IMR-90 (cell line): Measurements from ENCODE around the gene SREK1. TPM values are rescaled to one million over a fixed set of nuclear protein-coding genes. Genes with fewer than 3 reads are reported as not detected.

ENCODE experiments used
- ATAC-seq: fragments of 200-7000 bp; cut with Tn5 transposase; 2 replicates; pipeline ENCODE4 v1.9.1; 2020; ENCODE audit warnings: low read depth, mild to moderate bottlenecking, moderate library complexity
- BruUV-seq: library from RNA; stranded (reverse); fragments of 400-500 nt; replicated peaks from 2 replicates; lab custom pipeline; 2021; lab: Mats Ljungman, UMichigan
- CTCF ChIA-PET: fragments of 300-600 bp; formaldehyde crosslinking; extraction: SDS; loops from one replicate; lab custom pipeline; 2021; ENCODE audit warnings: antibody characterized with exemption; lab: Yijun Ruan, JAX
- POLR2A ChIA-PET: fragments of 300-600 bp; sonication (Branson Sonifier 250); formaldehyde crosslinking; loops from one replicate; lab custom pipeline; 2022; ENCODE audit warnings: antibody characterized with exemption; ENCODE audit not compliant: unreplicated experiment; lab: Charles Lee
- DNase-seq: peaks from one replicate; pipeline ENCODE4 v3.0.0; 2013
- H2AFZ ChIP-seq: replicated peaks from 2 replicates; pipeline ENCODE3; 2013; ENCODE audit warnings: low read length, mild to moderate bottlenecking; ENCODE audit not compliant: poor library complexity
- H2AK5ac ChIP-seq: 2 replicates; pipeline ENCODE4 v1.6.1; 2013; ENCODE audit warnings: low read depth, low read length, inconsistent platforms
- H2AK9ac ChIP-seq: replicated peaks from 2 replicates; pipeline ENCODE3; 2013; ENCODE audit warnings: mild to moderate bottlenecking, low read depth, low read length, moderate library complexity; ENCODE audit not compliant: poor library complexity
- H2BK120ac ChIP-seq: 2 replicates; pipeline ENCODE4 v1.6.1; 2013; ENCODE audit warnings: low read depth, low read length, inconsistent platforms
- H2BK15ac ChIP-seq: 3 replicates; pipeline ENCODE4 v1.6.1; 2013; ENCODE audit warnings: low read depth, low read length, inconsistent platforms
- H2BK20ac ChIP-seq: 2 replicates; pipeline ENCODE4 v1.6.1; 2013; ENCODE audit warnings: low read depth, mild to moderate bottlenecking, inconsistent platforms, low read length, moderate library complexity
- H2BK5ac ChIP-seq: 2 replicates; pipeline ENCODE4 v1.6.1; 2013; ENCODE audit warnings: mild to moderate bottlenecking, low read depth, low read length, inconsistent platforms; ENCODE audit not compliant: poor library complexity, severe bottlenecking
- H3K14ac ChIP-seq: replicated peaks from 2 replicates; pipeline ENCODE4 v1.6.1; 2013; ENCODE audit warnings: low read depth, low read length, inconsistent platforms
- H3K18ac ChIP-seq: 2 replicates; pipeline ENCODE4 v1.6.1; 2013; ENCODE audit warnings: low read depth, low read length, control low read depth
- H3K23ac ChIP-seq: 2 replicates; pipeline ENCODE4 v1.6.1; 2013; ENCODE audit warnings: low read depth, low read length, inconsistent platforms
- H3K27ac ChIP-seq: 2 replicates; pipeline ENCODE4 v1.5.1; 2013; ENCODE audit warnings: mild to moderate bottlenecking, control low read depth, low read length; ENCODE audit not compliant: insufficient read depth
- H3K27me3 ChIP-seq: 2 replicates; pipeline ENCODE4 v1.6.1; 2013; ENCODE audit warnings: low read length; ENCODE audit not compliant: control insufficient read depth, insufficient read depth
- H3K36me3 ChIP-seq: 2 replicates; pipeline ENCODE4 v1.6.1; 2013; ENCODE audit warnings: low read length, mixed read lengths; ENCODE audit not compliant: control insufficient read depth, insufficient read depth
- H3K4ac ChIP-seq: 2 replicates; pipeline ENCODE4 v1.6.1; 2013; ENCODE audit warnings: low read depth, low read length, inconsistent platforms
- H3K4me1 ChIP-seq: 2 replicates; pipeline ENCODE4 v1.6.1; 2013; ENCODE audit warnings: low read length, mixed read lengths; ENCODE audit not compliant: control insufficient read depth, insufficient read depth
- H3K4me2 ChIP-seq: 2 replicates; pipeline ENCODE4 v1.6.1; 2013; ENCODE audit warnings: low read depth, mild to moderate bottlenecking, control low read depth, low read length, moderate library complexity
- H3K4me3 ChIP-seq: 2 replicates; pipeline ENCODE4 v1.5.1; 2013; ENCODE audit warnings: low read depth, mild to moderate bottlenecking, control low read depth, low read length, moderate library complexity; ENCODE audit not compliant: insufficient read depth
- H3K56ac ChIP-seq: 2 replicates; pipeline ENCODE4 v1.6.1; 2013; ENCODE audit warnings: low read length, inconsistent platforms; ENCODE audit not compliant: insufficient read depth; ENCODE audit errors: extremely low read depth
- H3K79me1 ChIP-seq, 2 experiments: 2 replicates each; pipeline ENCODE4 v1.6.1; 2013; ENCODE audit warnings: low read length in 2 of 2, inconsistent platforms in 1 of 2, low read depth in 1 of 2
- H3K9ac ChIP-seq: 2 replicates; pipeline ENCODE4 v1.6.1; 2013; ENCODE audit warnings: low read depth, low read length, control low read depth
- H3K9me1 ChIP-seq: 2 replicates; pipeline ENCODE4 v1.6.1; 2013; ENCODE audit warnings: low read length, inconsistent platforms; ENCODE audit not compliant: insufficient read depth
- H3K9me3 ChIP-seq: 2 replicates; pipeline ENCODE4 v1.6.1; 2013; ENCODE audit warnings: low read length; ENCODE audit not compliant: control insufficient read depth, insufficient read depth
- H4K20me1 ChIP-seq: 2 replicates; pipeline ENCODE4 v1.6.1; 2013; ENCODE audit warnings: low read length, inconsistent platforms; ENCODE audit not compliant: insufficient read depth
- H4K5ac ChIP-seq: 2 replicates; pipeline ENCODE4 v1.6.1; 2013; ENCODE audit warnings: mild to moderate bottlenecking, low read depth, low read length, control low read depth
- H4K8ac ChIP-seq, 2 experiments: 2 replicates each; pipeline ENCODE4 v1.6.1; 2013; ENCODE audit warnings: low read depth in 2 of 2, low read length in 2 of 2, control low read depth in 1 of 2, inconsistent platforms in 1 of 2
- H4K91ac ChIP-seq: 2 replicates; pipeline ENCODE4 v1.6.1; 2013; ENCODE audit warnings: low read depth, low read length, inconsistent platforms; ENCODE audit not compliant: insufficient read depth
- CEBPB ChIP-seq: IDR thresholded peaks from 2 replicates; pipeline ENCODE4 v1.6.1; 2012; ENCODE audit warnings: low read depth, low read length, improper control_type of control experiment
- MAFK ChIP-seq: IDR thresholded peaks from 2 replicates; pipeline ENCODE4 v1.6.1; 2012; ENCODE audit warnings: low read depth, low read length, improper control_type of control experiment
- MAZ ChIP-seq: IDR thresholded peaks from 2 replicates; pipeline ENCODE4 v1.6.1; 2012; ENCODE audit warnings: low read depth, mild to moderate bottlenecking, low read length, improper control_type of control experiment, moderate library complexity, borderline replicate concordance
- MXI1 ChIP-seq: IDR thresholded peaks from 2 replicates; pipeline ENCODE4 v1.6.1; 2012; ENCODE audit warnings: low read depth, mild to moderate bottlenecking, low read length, moderate library complexity, borderline replicate concordance
- POLR2A ChIP-seq: IDR thresholded peaks from 2 replicates; pipeline ENCODE4 v1.6.1; 2012; ENCODE audit warnings: mild to moderate bottlenecking, low read depth, low read length
- dilution Hi-C: fragments of 300-500 bp; cut with HindIII; formaldehyde crosslinking; loops from one replicate; pipeline ENCODE4 v1.14.3; 2018; ENCODE audit warnings: low sequenced_read_pairs; ENCODE audit not compliant: unreplicated experiment
- in situ Hi-C: fragments of 300-500 bp; cut with MboI; formaldehyde crosslinking; loops from 3 replicates; pipeline ENCODE4 v1.14.3; 2019; ENCODE audit warnings: low sequenced_read_pairs, inconsistent platforms, mixed read lengths
- intact Hi-C: fragments of 100-400 bp; cut with micrococcal nuclease; formaldehyde crosslinking; loops from 2 replicates; pipeline ENCODE4 v1.10.0; 2022
- polyA plus RNA-seq, 3 experiments: library from polyadenylated mRNA; depleted of rRNA; stranded (reverse); fragments of >200 nt; gene quantifications; 2 replicates each; pipeline ENCODE4 v1.2.3, GENCODE V29; 2012; ENCODE audit warnings: low replicate concordance in 1 of 3
- total RNA-seq: library from RNA; depleted of rRNA; stranded (reverse); fragments of >200 nt; gene quantifications from 2 replicates; pipeline ENCODE4 v1.2.3, GENCODE V29; 2012

SREK1 gene
- total and polyA plus RNA-seq, 2 of the 4 experiments (the other 2 are of a cell fraction), result 23.0 to 36.2 TPM

- Histone ChIP-seq H3K9me1 (no peaks in the 10 kb centered on the region), H3K27ac (no peak overlapping the region), H3K4ac (no peak overlapping the region), H3K9me3 (no peaks in the 10 kb centered on the region), H3K4me3 (no peak overlapping the region), H3K56ac (no peak overlapping the region), H2BK120ac (no peak overlapping the region), H2AFZ (no peak overlapping the region), H2AK5ac (no peak overlapping the region), H2BK20ac (no peak overlapping the region), H3K4me1 (no peaks in the 10 kb centered on the region), H4K91ac (no peak overlapping the region), H3K36me3 (no peaks in the 10 kb centered on the region), H3K27me3 (no peaks in the 10 kb centered on the region), H3K23ac (no peak overlapping the region), H2AK9ac (no peak overlapping the region), H4K20me1 (no peaks in the 10 kb centered on the region), H3K79me1 (no peaks in the 10 kb centered on the region), H2BK15ac (no peak overlapping the region), H3K4me2 (no peak overlapping the region), H3K14ac (no peak overlapping the region), H4K5ac (no peak overlapping the region), H2BK5ac (no peak overlapping the region), H4K8ac (no peak overlapping the region), H3K18ac (no peak overlapping the region), H3K9ac (no peak overlapping the region)
- dilution Hi-C loops, result no loop called here
- intact Hi-C loops, result no loop called here
- no peak for DNase-seq
- ChIA-PET POLR2A (no interaction called here), CTCF (interaction anchor here (0.8 kb wide), 1 partner anchor 35 kb away, joined by 3 read pairs; no protein-coding TSS in a partner anchor)
- BruUV-seq, result no TSS peak
- no peak for TF ChIP-seq MAFK
- TF ChIP-seq MAZ, result no peak
- no peak for TF ChIP-seq POLR2A
- no peak for TF ChIP-seq MXI1
- TF ChIP-seq CEBPB, result no peak
- in situ Hi-C loops, result no loop called here
- no peak for ATAC-seq
Observed at GRCh38 chr5:66193419-66193818, 49.3 kb downstream of the SREK1 start.
